CD8-positive, alpha-beta memory T cell (primary cell): ENCODE results near the gene SLFN5. TPM values are rescaled to one million over a fixed set of nuclear protein-coding genes. Genes with fewer than 3 reads are reported as not detected.

Source experiments
- CTCF ChIA-PET: fragments of 350-600 bp; sonication (Branson Sonifier 250); formaldehyde crosslinking; loops from one replicate; lab custom pipeline; 2021; ENCODE audit warnings: antibody characterized with exemption; lab: Charles Lee
- POLR2A ChIA-PET: fragments of 350-600 bp; sonication (Branson Sonifier 250); formaldehyde crosslinking; loops from one replicate; lab custom pipeline; 2021; ENCODE audit warnings: antibody characterized with exemption; lab: Charles Lee
- DNase-seq, 5 donors: peaks; one replicate each; pipeline versions ENCODE4 v3.0.0 to v3.0.0-alpha.2; 2020 to 2022; ENCODE audit warnings: mixed read lengths in 1 of 5
- H3K27ac ChIP-seq: one replicate; pipeline ENCODE4 v1.7.0; 2013; ENCODE audit warnings: low read depth, mild to moderate bottlenecking, low read length, moderate library complexity
- H3K27me3 ChIP-seq: 2 replicates; pipeline ENCODE4 v1.7.0; 2013; ENCODE audit warnings: low read length, mild to moderate bottlenecking; ENCODE audit not compliant: insufficient read depth, poor library complexity, severe bottlenecking
- H3K36me3 ChIP-seq: 2 replicates; pipeline ENCODE4 v1.7.0; 2013; ENCODE audit warnings: mild to moderate bottlenecking, low read length, moderate library complexity; ENCODE audit not compliant: insufficient read depth
- H3K4me1 ChIP-seq: 2 replicates; pipeline ENCODE4 v1.7.0; 2013; ENCODE audit warnings: mild to moderate bottlenecking, low read length, moderate library complexity; ENCODE audit not compliant: insufficient read depth
- H3K4me3 ChIP-seq: 2 replicates; pipeline ENCODE4 v1.7.0; 2013; ENCODE audit warnings: mild to moderate bottlenecking, low read length
- H3K9me3 ChIP-seq: 2 replicates; pipeline ENCODE4 v1.7.0; 2013; ENCODE audit warnings: mild to moderate bottlenecking, low read length
- H3K27ac Mint-ChIP-seq, 8 donors: one replicate each; pipeline ENCODE4 v1.8.0; 2020 to 2021; ENCODE audit warnings: mixed read lengths in 8 of 8, mild to moderate bottlenecking in 6 of 8, inconsistent platforms in 3 of 8, moderate library complexity in 3 of 8
- H3K27me3 Mint-ChIP-seq, 2 donors: one replicate each; pipeline ENCODE4 v1.8.0; 2020 to 2021; ENCODE audit warnings: mixed read lengths in 2 of 2, mild to moderate bottlenecking in 1 of 2, moderate library complexity in 1 of 2
- H3K36me3 Mint-ChIP-seq, 3 donors: one replicate each; pipeline ENCODE4 v1.8.0; 2020 to 2021; ENCODE audit warnings: mixed read lengths in 3 of 3, inconsistent platforms in 1 of 3, mild to moderate bottlenecking in 1 of 3
- H3K4me1 Mint-ChIP-seq, 3 donors: one replicate each; pipeline ENCODE4 v1.8.0; 2020 to 2021; ENCODE audit warnings: mixed read lengths in 3 of 3, inconsistent platforms in 1 of 3, mild to moderate bottlenecking in 1 of 3
- H3K4me3 Mint-ChIP-seq, 7 donors: one replicate each; pipeline ENCODE4 v1.8.0; 2020 to 2021; ENCODE audit warnings: mixed read lengths in 7 of 7, mild to moderate bottlenecking in 6 of 7, moderate library complexity in 4 of 7, inconsistent platforms in 2 of 7
- H3K9me3 Mint-ChIP-seq, 5 donors: one replicate each; pipeline ENCODE4 v1.8.0; 2020 to 2022; ENCODE audit warnings: mixed read lengths in 5 of 5, mild to moderate bottlenecking in 3 of 5, moderate library complexity in 2 of 5, inconsistent platforms in 1 of 5
- polyA plus RNA-seq: library from polyadenylated mRNA; unstranded; fragments of 300-500 nt; fragmentation: Illumina TruSeq; gene quantifications from one replicate; pipeline ENCODE4 v1.2.3, GENCODE V29; 2021
- total RNA-seq, 2 experiments: library from RNA; stranded (reverse); gene quantifications; one replicate each; pipeline ENCODE4 v1.2.3, GENCODE V29; 2021

SLFN5 gene
- total and polyA plus RNA-seq, 3 experiments from 2014 or later, result 28.6 to 158 (median 30.2) TPM

- H3K27ac Mint-ChIP-seq, result peak overlapping the region; percentile 36 to 100 (median 98)
- no peaks in the 10 kb centered on the region for H3K27me3 ChIP-seq
- CTCF ChIA-PET, result interaction anchor here (0.9 to 3.5 kb wide), 15 partner anchors 13 to 299 kb away, joined by 3 to 27 read pairs (median 5); partner anchors contain the start of gene SLFN12L
- DNase-seq, result no peak
- no peak overlapping the region for H3K27ac ChIP-seq
- peaks cover 35% of the 10 kb centered on the region for H3K4me1 ChIP-seq
- POLR2A ChIA-PET, result interaction anchor here (0.6 to 7.9 kb wide), 9 partner anchors 11 to 338 kb away, joined by 3 to 68 read pairs (median 5); partner anchors contain the start of gene SLFN11
- peaks cover 11 to 50% (median 14%) of the 10 kb centered on the region in 3 donors for H3K36me3 Mint-ChIP-seq
- H3K9me3 Mint-ChIP-seq, result no peaks in the 10 kb centered on the region
- H3K4me1 Mint-ChIP-seq, result peaks cover 65 to 70% (median 68%) of the 10 kb centered on the region in 3 donors
- H3K9me3 ChIP-seq, result no peaks in the 10 kb centered on the region
- H3K36me3 ChIP-seq, result no peaks in the 10 kb centered on the region
- H3K27me3 Mint-ChIP-seq, result peaks cover 0 to 8% of the 10 kb centered on the region in 2 donors
- peak overlapping the region; percentile 97 to 100 (median 99) for H3K4me3 Mint-ChIP-seq
- peak overlapping the region; percentile 99 for H3K4me3 ChIP-seq
These were observed 2.0 kb upstream of the SLFN5 start for GRCh38 chr17:35240861-35241260.

- CTCF ChIA-PET, result interaction anchor here (1.1 to 3.5 kb wide), 11 partner anchors 14 to 298 kb away, joined by 3 to 27 read pairs (median 6); no protein-coding TSS in a partner anchor
- DNase-seq, result peak in 3 of 5 donors; percentile 9 to 38 (median 12)
These were observed 1.4 kb upstream of the SLFN5 start for GRCh38 chr17:35241520-35241919.

GRCh38 chr17:35242158-35242804 is 591 bp upstream of the SLFN5 start:
- Mint-ChIP-seq H3K27ac (peak overlapping the region; percentile 96 to 100 (median 98)), H3K4me3 (peak overlapping the region; percentile 97 to 100 (median 99)), H3K4me1 (peaks cover 64 to 70% (median 68%) of the 10 kb centered on the region in 3 donors), H3K27me3 (peaks cover 0 to 8% of the 10 kb centered on the region in 2 donors), H3K36me3 (peaks cover 11 to 57% (median 17%) of the 10 kb centered on the region in 3 donors), H3K9me3 (no peaks in the 10 kb centered on the region)
- peak; percentile 76 to 93 (median 89) for DNase-seq
- ChIA-PET CTCF (interaction anchor here (0.9 to 3.5 kb wide), 15 partner anchors 10 to 297 kb away, joined by 3 to 27 read pairs (median 4); no protein-coding TSS in a partner anchor), POLR2A (interaction anchor here (0.7 to 7.9 kb wide), 13 partner anchors 25 to 567 kb away, joined by 3 to 68 read pairs (median 6); partner anchors contain the start of genes PEX12, SLFN12L and TAF15)
- Histone ChIP-seq H3K36me3 (no peaks in the 10 kb centered on the region), H3K4me1 (peaks cover 33% of the 10 kb centered on the region), H3K9me3 (no peaks in the 10 kb centered on the region), H3K4me3 (peak overlapping the region; percentile 99), H3K27me3 (no peaks in the 10 kb centered on the region), H3K27ac (peak overlapping the region; percentile 96)

More at GRCh38 chr17:35241520-35241919, 1.4 kb upstream of the SLFN5 start:
- peak overlapping the region; percentile 99 for H3K4me3 ChIP-seq
- peak overlapping the region; percentile 96 to 100 (median 98) for H3K27ac Mint-ChIP-seq
- peaks cover 33% of the 10 kb centered on the region for H3K4me1 ChIP-seq
- no peaks in the 10 kb centered on the region for H3K27me3 ChIP-seq
- H3K4me3 Mint-ChIP-seq, result peak overlapping the region; percentile 97 to 100 (median 99)
- POLR2A ChIA-PET, result interaction anchor here (0.8 to 7.9 kb wide), 4 partner anchors 27 to 337 kb away, joined by 4 to 68 read pairs (median 9); partner anchors contain the start of gene PEX12
- peaks cover 0 to 8% of the 10 kb centered on the region in 2 donors for H3K27me3 Mint-ChIP-seq
- no peaks in the 10 kb centered on the region for H3K9me3 ChIP-seq
- peak overlapping the region; percentile 96 for H3K27ac ChIP-seq
- peaks cover 11 to 52% (median 14%) of the 10 kb centered on the region in 3 donors for H3K36me3 Mint-ChIP-seq
- H3K4me1 Mint-ChIP-seq, result peaks cover 65 to 70% (median 68%) of the 10 kb centered on the region in 3 donors
- H3K36me3 ChIP-seq, result no peaks in the 10 kb centered on the region
- H3K9me3 Mint-ChIP-seq, result no peaks in the 10 kb centered on the region

DNA sequence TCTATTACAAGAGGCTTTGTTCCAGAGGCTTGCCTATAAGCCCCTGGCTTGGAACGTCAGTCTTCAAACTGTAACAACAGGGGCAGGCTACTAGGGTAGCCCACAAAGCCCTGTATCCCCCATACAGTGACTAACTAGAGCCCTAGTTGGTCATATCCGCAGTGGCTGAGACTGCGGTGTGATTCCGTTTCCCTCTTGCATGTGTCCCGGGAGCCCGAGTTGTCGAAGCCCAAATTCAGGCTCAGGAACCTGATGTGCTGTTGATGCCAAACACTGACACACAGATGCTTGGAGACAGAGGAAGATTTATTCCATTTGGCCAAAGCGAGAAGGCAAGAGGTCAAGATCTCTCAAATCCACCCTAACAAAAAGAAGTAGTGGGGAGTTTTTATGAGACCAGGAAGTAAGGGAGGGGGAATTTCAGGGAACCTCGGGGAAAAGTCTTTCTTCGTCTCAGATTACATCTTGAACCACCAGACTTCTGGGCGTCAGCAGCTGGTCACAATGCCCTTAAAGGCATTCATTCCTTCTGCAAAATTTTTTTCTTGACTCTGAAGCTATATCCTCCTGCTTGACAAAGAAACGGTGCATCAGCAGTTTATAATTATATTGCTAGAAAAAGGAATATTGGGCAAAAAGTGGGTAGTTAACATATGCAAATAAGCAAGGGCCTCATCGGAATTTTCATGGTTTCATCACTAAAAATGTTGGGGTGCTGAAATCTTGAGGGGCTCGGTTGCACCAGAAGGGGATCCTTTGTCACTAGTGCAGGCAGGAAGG is 879 bp downstream of the SLFN5 start:
- H3K4me3 ChIP-seq, result peak overlapping the region; percentile 99
- CTCF ChIA-PET, result interaction anchor here (1.0 to 3.5 kb wide), 5 partner anchors 30 to 294 kb away, joined by 4 to 27 read pairs (median 9); no protein-coding TSS in a partner anchor
- peak overlapping the region; percentile 96 for H3K27ac ChIP-seq
- H3K4me1 Mint-ChIP-seq, result peaks cover 64 to 70% (median 68%) of the 10 kb centered on the region in 3 donors
- peak overlapping the region; percentile 98 to 100 (median 99) for H3K27ac Mint-ChIP-seq
- H3K9me3 Mint-ChIP-seq, result no peaks in the 10 kb centered on the region
- H3K27me3 ChIP-seq, result no peaks in the 10 kb centered on the region
- no peaks in the 10 kb centered on the region for H3K9me3 ChIP-seq
- peak overlapping the region; percentile 97 to 100 (median 99) for H3K4me3 Mint-ChIP-seq
- peaks cover 4% of the 10 kb centered on the region for H3K36me3 ChIP-seq
- H3K36me3 Mint-ChIP-seq, result peaks cover 21 to 71% (median 28%) of the 10 kb centered on the region in 3 donors
- H3K4me1 ChIP-seq, result peaks cover 33% of the 10 kb centered on the region
- peaks cover 0 to 8% of the 10 kb centered on the region in 2 donors for H3K27me3 Mint-ChIP-seq
- peak; percentile 40 to 81 (median 52) for DNase-seq
- POLR2A ChIA-PET, result interaction anchor here (0.6 to 7.9 kb wide), 11 partner anchors 13 to 335 kb away, joined by 3 to 68 read pairs (median 6); partner anchors contain the start of genes PEX12 and SLFN12L

GRCh38 chr17:35244341-35245195 is 1.7 kb downstream of the SLFN5 start:
- no peaks in the 10 kb centered on the region for H3K9me3 ChIP-seq
- peaks cover 4% of the 10 kb centered on the region for H3K36me3 ChIP-seq
- Mint-ChIP-seq H3K9me3 (no peaks in the 10 kb centered on the region), H3K4me1 (peaks cover 65 to 72% (median 70%) of the 10 kb centered on the region in 3 donors), H3K36me3 (peaks cover 27 to 79% (median 31%) of the 10 kb centered on the region in 3 donors), H3K4me3 (peak overlapping the region; percentile 97 to 100 (median 99)), H3K27me3 (peaks cover 0 to 8% of the 10 kb centered on the region in 2 donors), H3K27ac (peak overlapping the region; percentile 98 to 100 (median 99))
- no peaks in the 10 kb centered on the region for H3K27me3 ChIP-seq
- peak overlapping the region; percentile 96 for H3K27ac ChIP-seq
- DNase-seq, result peak; percentile 79 to 92 (median 82)
- peak overlapping the region; percentile 99 for H3K4me3 ChIP-seq
- H3K4me1 ChIP-seq, result peaks cover 36% of the 10 kb centered on the region
- ChIA-PET POLR2A (interaction anchor here (0.6 to 7.9 kb wide), 5 partner anchors 30 to 255 kb away, joined by 3 to 68 read pairs (median 4); no protein-coding TSS in a partner anchor), CTCF (interaction anchor here (2.1 to 3.5 kb wide), 2 partner anchors 31 to 292 kb away, joined by 11 to 27 read pairs; no protein-coding TSS in a partner anchor)

GRCh38 chr17:35245196-35245486 is 2.3 kb downstream of the SLFN5 start:
- ChIA-PET CTCF (no interaction called here), POLR2A (no interaction called here)
- Mint-ChIP-seq H3K36me3 (peaks cover 32 to 82% (median 33%) of the 10 kb centered on the region in 3 donors), H3K4me1 (peaks cover 66 to 72% (median 70%) of the 10 kb centered on the region in 3 donors), H3K27me3 (peaks cover 0 to 8% of the 10 kb centered on the region in 2 donors), H3K27ac (peak overlapping the region; percentile 83 to 100 (median 99)), H3K4me3 (peak overlapping the region; percentile 97 to 100 (median 99)), H3K9me3 (no peaks in the 10 kb centered on the region)
- Histone ChIP-seq H3K36me3 (peaks cover 4% of the 10 kb centered on the region), H3K9me3 (no peaks in the 10 kb centered on the region), H3K27me3 (no peaks in the 10 kb centered on the region), H3K27ac (peak overlapping the region; percentile 96), H3K4me3 (peak overlapping the region; percentile 99), H3K4me1 (peaks cover 32% of the 10 kb centered on the region)
- DNase-seq, result no peak
